Chondrocyte (in vitro differentiated cells): ENCODE results near the gene TMOD3. TPM values are rescaled to one million over a fixed set of nuclear protein-coding genes. Genes with fewer than 3 reads are reported as not detected.

ENCODE experiments used
- DNase-seq: peaks from one replicate; pipeline ENCODE4 v3.0.0; 2021; ENCODE audit warnings: mixed read lengths, low spot score
- H3K27ac Mint-ChIP-seq: one replicate; pipeline ENCODE4 v1.8.0; 2021; ENCODE audit warnings: mild to moderate bottlenecking, moderate library complexity, mixed read lengths; ENCODE audit not compliant: unreplicated experiment
- H3K27me3 Mint-ChIP-seq: 2 replicates; pipeline ENCODE4 v1.8.0; 2021; ENCODE audit warnings: low read depth, mixed read lengths
- H3K36me3 Mint-ChIP-seq: 2 replicates; pipeline ENCODE4 v1.8.0; 2021; ENCODE audit warnings: low read depth, mixed read lengths
- H3K4me1 Mint-ChIP-seq: 2 replicates; pipeline ENCODE4 v1.8.0; 2021; ENCODE audit warnings: low read depth, mild to moderate bottlenecking, mixed read lengths
- H3K4me3 Mint-ChIP-seq: one replicate; pipeline ENCODE4 v1.8.0; 2021; ENCODE audit warnings: mild to moderate bottlenecking, moderate library complexity, mixed read lengths; ENCODE audit not compliant: unreplicated experiment
- H3K9me3 Mint-ChIP-seq: 2 replicates; pipeline ENCODE4 v1.8.0; 2021; ENCODE audit warnings: low read depth, mixed read lengths
- total RNA-seq: library from RNA; stranded (reverse); gene quantifications from 3 replicates; pipeline ENCODE4 v1.2.1, GENCODE V29; 2021
- TF ChIP-seq, protein P1 (sequence below): fragments of 200-600 bp; sonication (generic); IDR thresholded peaks from 2 replicates; pipeline ENCODE4 v1.5.0; 2021; ENCODE audit warnings: antibody characterized with exemption, mild to moderate bottlenecking, moderate library complexity

TMOD3 gene
- total RNA-seq, 1 donor from 2014 or later = 44.3 TPM

- H3K4me3 Mint-ChIP-seq = peak overlapping the region; percentile 86
- DNase-seq = no peak
- peak overlapping the region; percentile 94 for H3K27ac Mint-ChIP-seq
- no peaks in the 10 kb centered on the region for H3K36me3 Mint-ChIP-seq
- H3K27me3 Mint-ChIP-seq = no peaks in the 10 kb centered on the region
- peaks cover 58% of the 10 kb centered on the region for H3K4me1 Mint-ChIP-seq
- H3K9me3 Mint-ChIP-seq = no peaks in the 10 kb centered on the region
- TF ChIP-seq, protein P1, sequence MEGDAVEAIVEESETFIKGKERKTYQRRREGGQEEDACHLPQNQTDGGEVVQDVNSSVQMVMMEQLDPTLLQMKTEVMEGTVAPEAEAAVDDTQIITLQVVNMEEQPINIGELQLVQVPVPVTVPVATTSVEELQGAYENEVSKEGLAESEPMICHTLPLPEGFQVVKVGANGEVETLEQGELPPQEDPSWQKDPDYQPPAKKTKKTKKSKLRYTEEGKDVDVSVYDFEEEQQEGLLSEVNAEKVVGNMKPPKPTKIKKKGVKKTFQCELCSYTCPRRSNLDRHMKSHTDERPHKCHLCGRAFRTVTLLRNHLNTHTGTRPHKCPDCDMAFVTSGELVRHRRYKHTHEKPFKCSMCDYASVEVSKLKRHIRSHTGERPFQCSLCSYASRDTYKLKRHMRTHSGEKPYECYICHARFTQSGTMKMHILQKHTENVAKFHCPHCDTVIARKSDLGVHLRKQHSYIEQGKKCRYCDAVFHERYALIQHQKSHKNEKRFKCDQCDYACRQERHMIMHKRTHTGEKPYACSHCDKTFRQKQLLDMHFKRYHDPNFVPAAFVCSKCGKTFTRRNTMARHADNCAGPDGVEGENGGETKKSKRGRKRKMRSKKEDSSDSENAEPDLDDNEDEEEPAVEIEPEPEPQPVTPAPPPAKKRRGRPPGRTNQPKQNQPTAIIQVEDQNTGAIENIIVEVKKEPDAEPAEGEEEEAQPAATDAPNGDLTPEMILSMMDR = no peak
Measured at GRCh38 chr15:51830276-51830806, 888 bp downstream of the TMOD3 start.

GRCh38 chr15:51833772-51834171 lies 4.3 kb downstream of the TMOD3 start:
- no peak overlapping the region for H3K27ac Mint-ChIP-seq
- TF ChIP-seq, protein P1 = no peak
- peaks cover 88% of the 10 kb centered on the region for H3K4me1 Mint-ChIP-seq
- no peak overlapping the region for H3K4me3 Mint-ChIP-seq
- H3K27me3 Mint-ChIP-seq = no peaks in the 10 kb centered on the region
- DNase-seq = no peak
- H3K9me3 Mint-ChIP-seq = no peaks in the 10 kb centered on the region
- no peaks in the 10 kb centered on the region for H3K36me3 Mint-ChIP-seq

DNA sequence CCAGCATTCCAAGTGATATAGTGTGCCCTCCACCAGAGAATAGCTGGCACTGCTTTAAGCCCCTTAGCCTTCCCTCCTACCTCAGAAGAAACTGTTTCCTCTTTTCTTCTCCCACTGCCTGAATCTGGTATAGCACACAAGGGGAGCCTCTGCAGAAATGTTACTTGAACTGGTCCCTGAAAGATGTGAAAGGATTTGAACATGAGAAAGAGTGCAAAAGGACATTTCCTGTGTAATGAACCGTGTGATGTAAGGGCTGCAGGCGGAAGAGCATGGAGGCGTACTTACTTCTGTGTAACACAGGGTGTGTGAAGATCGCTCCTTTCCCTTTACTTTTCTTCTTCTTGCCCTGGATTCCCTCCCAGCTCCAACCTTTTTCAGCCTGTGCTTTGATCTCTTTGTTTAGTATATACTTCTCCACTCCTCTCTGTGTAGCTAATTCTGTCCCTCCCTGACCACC lies 8.4 kb downstream of the TMOD3 start:
- Mint-ChIP-seq H3K36me3 (no peaks in the 10 kb centered on the region), H3K4me3 (peak overlapping the region; percentile 23), H3K4me1 (peaks cover 81% of the 10 kb centered on the region), H3K9me3 (no peaks in the 10 kb centered on the region), H3K27me3 (no peaks in the 10 kb centered on the region), H3K27ac (peak overlapping the region; percentile 86)
- no peak for DNase-seq
- TF ChIP-seq, protein P1 = no peak

GRCh38 chr15:51838270-51838669 lies 8.8 kb downstream of the TMOD3 start:
- Mint-ChIP-seq H3K9me3 (no peaks in the 10 kb centered on the region), H3K27ac (peak overlapping the region; percentile 86), H3K4me1 (peaks cover 81% of the 10 kb centered on the region), H3K36me3 (no peaks in the 10 kb centered on the region), H3K27me3 (no peaks in the 10 kb centered on the region), H3K4me3 (peak overlapping the region; percentile 23)
- TF ChIP-seq, protein P1 = no peak
- no peak for DNase-seq

- Mint-ChIP-seq H3K36me3 (no peaks in the 10 kb centered on the region), H3K27ac (no peak overlapping the region), H3K27me3 (no peaks in the 10 kb centered on the region), H3K4me1 (peaks cover 81% of the 10 kb centered on the region), H3K4me3 (no peak overlapping the region), H3K9me3 (no peaks in the 10 kb centered on the region)
- no peak for DNase-seq
- TF ChIP-seq, protein P1 = no peak
Measured at GRCh38 chr15:51840692-51841091, 11.2 kb downstream of the TMOD3 start.
